Endometrial microvascular endothelial cells (primary cell): ENCODE measurements around the gene PPARG. TPM values are rescaled to one million over a fixed set of nuclear protein-coding genes. Genes with fewer than 3 reads are reported as not detected.
"Not testable (repeated sequence)": the region's sequence is repeated elsewhere in the genome, so short reads cannot be mapped to it uniquely, and the experiment has no call there.

ENCODE experiments used
- in situ Hi-C: cut with HindIII; loops from 2 replicates; pipeline ENCODE4 v1.10.0; 2017; ENCODE audit warnings: low sequenced_read_pairs, low pct_unique_long_range_greater_than_20kb; ENCODE audit errors: inconsistent ontology term
- total RNA-seq: library from RNA; depleted of rRNA; stranded (reverse); fragments of >200 nt; gene quantifications from one replicate; pipeline ENCODE4 v1.2.3, GENCODE V29; 2015; ENCODE audit errors: inconsistent ontology term

Gene PPARG
- total RNA-seq, 1 donor from 2014 or later = 5.6 TPM

DNA sequence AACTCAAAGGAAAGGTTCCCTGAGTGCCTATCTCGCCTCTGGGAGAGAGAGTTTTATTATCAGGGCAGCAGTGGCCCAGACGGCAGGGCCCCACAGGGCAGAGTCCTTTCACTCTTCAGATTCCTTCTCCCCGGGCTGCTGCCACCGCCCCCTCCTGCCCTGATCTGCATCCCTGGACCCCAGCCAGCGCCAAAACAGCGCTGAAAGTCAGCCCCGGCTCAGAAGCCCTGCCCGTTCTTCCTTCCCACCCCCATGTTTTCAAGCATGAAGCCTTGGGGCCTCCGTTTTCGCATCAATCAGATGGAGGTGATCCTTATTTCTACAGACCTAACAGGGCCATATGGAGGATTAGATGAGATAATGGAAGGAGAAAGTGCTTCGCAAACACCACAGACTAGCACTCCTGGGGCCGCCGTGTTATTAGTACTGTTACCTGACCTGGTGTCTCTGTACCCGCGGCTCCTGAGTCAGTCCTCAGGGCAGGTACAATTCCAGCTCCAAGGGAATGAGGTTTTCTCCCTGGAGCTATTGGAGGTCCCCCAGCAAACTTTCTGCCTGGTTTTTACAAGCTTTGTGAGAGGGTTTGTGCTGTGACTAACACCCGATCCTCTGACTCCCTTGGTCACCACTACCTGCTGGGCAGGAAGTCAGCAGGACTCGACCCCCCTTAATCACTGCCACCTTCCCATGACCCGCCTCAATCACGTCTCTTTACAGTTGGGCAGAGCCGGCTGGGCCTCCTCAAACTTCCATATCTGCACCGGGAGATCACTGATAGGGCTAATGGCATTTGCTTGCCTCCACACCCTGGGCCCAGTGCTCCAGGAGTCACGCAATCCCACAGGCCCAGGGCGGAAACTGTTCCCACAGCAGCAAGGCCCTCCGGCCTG, 156.0 kb downstream of the PPARG start:
- in situ Hi-C loops = no loop called here

DNA sequence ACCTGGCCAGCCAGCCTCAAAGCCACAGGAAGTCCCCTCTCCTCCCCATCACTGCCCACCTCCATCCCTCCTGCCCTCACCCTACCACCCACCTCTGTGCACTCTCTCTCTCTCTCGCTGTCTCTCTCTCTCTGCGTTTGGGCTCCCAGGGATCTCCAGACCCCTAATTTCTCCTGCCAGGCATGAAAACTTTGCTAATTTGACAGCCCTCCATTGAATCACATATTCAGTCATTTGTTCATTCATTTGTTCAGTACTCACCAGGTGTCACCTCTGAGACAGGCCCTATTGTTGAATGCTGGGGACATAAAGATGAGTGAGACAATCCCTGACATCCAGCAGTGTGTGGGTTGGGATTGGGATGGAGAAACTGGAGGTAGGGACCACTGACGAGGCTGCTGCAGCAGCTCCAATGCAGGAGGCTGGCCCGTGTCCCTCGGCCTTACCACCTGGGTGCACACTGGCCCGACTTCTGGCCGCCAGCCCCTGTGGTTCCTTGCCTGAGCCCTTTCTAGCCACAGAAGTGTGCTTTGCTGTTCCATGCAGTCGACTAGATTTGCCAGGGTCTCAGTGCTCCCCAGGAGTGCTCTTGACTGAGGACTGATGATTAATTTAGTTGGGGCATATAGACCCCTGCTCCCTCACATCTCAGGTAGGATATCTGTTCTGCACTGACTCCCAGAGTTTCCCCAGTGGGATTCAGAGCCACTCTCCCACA, 156.8 kb downstream of the PPARG start:
- in situ Hi-C loops = no loop called here

DNA sequence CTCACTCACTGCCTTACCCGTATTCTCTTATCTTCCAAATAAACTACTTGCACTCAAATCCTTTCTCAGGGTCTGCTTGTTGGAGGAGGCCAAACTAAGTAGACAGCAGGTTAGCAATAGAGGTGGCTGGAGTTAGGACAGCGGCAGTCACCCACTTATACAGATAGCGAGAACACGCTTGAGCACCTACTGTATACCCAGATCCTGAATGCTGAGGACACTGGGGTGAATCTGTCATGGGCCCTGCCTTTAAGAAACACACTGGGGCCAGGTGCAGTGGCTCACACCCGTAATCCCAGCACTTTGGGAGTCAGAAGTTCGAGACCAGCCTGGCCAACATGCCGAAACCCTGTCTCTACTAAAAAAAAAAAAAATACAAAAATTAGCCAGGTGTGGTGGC, 157.4 kb downstream of the PPARG start:
- in situ Hi-C loops = no loop called here

DNA sequence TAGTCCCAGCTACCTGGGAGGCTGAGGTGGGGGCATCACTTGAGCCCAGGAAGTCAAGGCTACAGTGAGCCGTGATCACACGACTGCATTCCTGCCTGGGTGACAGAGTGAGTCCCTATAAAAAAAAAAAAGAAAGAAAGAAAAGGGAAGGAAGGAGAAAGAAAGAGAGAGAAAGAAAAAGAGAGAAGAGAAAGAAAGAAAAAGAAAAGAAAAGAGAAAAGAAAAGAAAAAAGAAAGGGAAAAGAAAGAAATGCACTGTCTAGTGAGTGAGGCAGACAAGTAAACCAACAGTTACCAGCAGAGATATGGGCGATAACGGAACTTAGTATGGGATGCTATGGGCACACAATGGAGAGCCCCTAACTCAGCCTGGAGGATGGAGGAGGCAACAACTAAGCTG, 158.2 kb downstream of the PPARG start:
- in situ Hi-C loops = no loop called here

DNA sequence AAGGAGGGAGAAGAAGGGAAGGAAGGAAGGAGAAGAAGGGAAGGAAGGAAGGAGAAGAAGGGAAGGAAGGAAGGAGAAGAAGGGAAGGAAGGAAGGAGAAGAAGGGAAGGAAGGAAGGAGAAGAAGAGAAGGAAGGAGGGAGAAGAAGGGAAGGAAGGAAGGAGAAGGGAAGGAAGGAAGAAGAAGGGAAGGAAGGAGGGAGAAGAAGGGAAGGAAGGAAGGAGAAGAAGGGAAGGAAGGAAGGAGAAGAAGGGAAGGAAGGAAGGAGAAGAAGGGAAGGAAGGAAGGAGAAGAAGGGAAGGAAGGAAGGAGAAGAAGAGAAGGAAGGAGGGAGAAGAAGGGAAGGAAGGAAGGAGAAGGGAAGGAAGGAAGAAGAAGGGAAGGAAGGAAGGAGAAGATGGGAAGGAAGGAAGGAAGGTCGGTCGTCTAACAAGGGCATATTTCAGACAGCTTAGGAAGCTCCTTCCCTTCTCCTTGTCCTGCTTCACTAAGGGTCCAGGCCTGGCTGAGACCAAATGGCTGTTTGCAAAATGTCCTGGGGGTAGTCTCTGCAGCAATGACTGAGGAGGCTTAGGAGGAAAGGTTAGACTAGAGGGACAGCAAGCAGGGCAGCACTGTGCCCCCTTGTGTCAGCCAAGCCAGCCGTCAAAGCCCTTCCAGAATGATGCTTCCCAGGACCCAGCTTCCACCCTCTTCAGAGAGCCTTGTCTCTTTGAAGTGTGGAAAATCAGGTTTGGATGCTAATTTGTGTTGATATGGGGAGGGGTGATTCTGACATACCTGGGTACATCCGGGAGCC, 159.7 kb downstream of the PPARG start:
- in situ Hi-C loops = not testable (repeated sequence)

DNA sequence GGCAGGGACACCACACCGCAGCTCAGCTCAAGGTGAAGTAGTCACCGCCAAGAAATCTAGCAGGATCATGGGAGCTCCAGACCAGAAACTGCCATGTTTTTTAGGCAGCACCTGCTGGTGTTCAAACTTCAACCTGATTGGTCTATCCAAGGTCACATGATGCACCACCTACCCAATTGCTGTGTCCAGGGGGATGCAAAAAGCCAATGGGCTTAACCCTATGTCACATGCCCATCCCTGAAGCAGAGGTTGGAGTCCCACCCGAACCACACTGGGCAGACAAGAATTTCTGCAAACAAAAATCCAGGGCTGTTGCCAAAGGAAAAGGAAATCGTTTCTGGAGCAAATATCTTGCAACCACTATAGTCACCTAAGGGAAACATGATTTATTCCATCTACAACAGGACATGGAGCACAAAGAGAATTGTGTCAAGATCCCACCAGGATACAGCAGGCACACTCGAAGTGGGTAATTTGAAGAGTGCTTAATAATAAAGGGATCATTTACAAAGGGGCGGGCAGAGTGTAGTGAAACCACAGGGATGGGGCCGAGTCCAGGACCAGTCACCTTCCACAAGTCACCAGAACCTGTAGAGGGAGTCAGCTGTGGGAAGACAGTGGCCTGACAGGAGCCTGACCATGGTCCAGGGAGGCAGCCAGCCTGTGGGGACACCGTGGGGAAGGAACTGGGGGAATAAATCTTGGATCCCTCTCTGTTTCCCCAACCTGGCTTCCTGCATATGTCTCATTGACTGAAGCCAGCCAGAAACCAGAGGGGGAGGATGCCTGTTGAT, 161.2 kb downstream of the PPARG start:
- in situ Hi-C loops = no loop called here

DNA sequence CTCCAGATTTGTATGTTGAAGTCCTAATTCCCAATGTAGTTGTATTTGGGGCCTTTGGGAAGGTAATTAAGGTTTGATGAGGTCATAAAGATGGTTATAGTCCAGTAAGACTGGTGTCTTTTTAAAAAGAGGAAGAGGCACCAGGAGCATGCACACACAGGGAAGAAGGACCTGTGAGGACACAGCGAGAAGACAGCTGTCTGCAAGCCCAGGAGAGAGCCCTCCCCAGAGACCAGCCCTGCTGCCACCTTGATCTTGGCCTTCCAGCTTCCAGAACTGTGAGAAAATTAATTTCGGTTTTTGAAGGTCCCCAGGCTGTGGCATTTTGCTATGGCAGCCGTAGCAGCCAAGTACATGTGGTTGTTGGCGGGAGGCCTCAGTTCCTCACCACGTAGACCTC, 162.6 kb downstream of the PPARG start:
- in situ Hi-C loops = no loop called here

DNA sequence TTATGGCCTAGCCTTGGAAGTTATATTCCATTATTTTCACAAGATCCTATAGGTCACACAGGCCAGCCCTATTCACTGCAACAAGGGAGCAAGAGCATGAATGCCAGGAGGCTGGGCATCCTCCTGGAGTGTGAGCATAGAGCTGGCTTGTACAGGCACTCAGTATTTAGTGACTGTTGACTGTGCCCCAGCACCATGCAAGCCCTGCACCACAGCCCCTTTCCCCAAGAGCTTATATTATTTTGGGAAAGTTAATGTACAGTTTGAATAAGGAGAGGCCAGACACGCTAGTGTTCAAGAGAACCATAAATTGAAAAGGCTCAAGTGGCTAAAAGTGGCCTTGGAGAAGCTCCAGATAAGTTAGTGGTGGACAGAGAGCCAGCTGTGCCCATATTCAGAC, 163.1 kb downstream of the PPARG start:
- in situ Hi-C loops = no loop called here

DNA sequence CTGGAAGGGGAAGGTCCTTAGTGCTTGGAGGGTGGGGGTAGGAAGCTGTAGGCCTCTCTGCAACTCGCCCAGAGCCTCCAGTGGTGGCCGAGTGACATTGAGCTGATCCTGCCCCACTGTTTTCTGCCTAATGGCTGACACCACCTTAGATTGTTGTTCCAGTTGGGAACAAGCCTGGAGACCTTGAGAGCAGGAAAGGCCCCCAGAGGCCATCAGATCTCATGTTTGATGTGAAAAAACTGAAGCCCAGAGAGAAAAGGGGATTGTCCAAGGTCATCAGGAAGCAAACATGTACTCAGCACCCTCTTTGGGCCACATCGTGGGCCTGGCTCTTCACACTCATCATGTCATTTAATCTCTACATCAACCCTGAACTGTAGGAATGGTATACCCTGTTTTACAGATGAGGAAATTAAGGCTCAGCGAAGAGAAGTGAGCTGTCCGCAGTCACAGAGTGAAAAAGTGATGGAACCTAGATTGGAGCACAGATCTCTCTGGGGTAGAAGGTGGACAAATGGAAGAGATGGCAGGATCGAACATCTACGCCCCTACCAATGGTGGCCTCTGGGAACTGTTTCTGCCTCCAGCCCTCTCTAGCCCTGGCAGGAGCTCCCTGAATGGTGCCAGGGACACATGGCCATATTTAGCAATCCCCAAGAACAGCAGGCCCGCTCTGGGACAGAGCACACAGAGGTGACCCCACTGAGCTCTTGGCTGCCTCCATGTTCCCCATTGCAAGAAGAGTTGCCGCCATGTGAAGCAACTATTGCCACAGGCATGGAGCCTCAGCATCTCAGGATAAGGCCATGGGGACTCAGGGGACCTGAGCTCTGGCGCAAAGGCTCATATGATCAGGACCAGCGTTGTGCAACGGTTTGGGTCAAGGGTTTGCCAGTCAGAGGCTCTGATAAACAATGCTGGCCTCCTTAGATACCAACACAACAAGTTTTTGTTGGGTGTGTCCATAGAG, 163.8 kb downstream of the PPARG start:
- in situ Hi-C loops = no loop called here

DNA sequence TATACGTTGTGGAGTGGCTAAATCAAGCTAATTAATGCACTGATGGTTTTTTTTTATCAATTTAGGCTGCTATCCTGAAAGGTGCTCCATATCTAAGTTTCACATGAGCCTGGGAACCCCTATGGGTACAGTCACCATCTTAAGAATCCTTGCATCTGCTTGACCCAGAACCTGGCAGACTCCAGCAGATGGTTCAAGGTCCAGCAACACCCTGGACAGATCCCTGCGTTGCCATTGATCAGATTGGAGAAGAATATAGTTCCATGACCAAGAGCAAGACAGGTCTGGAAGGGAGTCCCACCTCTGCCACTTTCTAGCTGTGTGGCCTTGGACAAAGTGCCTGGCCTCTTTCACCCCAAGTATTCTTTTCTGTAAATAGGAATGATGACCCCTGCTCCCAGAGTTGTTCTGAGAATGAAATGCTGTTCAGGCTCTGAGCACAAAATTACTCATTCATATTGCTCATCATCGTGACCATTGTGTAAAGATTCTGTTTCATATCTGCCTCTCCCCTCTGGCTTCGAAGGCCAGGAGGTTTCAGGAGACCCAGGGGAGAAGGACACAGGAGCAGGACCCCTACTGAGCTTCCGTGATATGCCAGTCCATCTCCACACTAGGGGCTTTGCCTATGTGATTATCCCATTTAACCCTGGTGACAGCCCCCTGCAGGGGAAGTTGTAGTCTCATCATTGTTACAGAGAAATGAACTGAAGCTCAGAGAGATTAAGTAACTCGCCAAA, 165.4 kb downstream of the PPARG start:
- in situ Hi-C loops = no loop called here

DNA sequence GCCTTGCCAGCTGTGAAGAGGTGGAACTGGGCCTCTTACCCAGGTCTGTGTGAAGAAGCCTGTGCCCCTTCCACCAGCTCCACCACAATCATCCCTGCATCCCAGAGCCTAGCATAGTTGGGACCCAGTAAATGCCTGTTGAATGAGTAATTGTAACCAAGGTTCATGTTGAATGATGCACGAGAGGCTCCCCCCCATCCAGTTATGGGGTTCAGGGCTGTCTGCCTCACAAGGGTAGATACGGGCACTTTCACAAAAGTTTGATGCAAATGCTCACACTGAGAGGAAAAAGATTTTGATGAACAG, 165.9 kb downstream of the PPARG start:
- in situ Hi-C loops = no loop called here

DNA sequence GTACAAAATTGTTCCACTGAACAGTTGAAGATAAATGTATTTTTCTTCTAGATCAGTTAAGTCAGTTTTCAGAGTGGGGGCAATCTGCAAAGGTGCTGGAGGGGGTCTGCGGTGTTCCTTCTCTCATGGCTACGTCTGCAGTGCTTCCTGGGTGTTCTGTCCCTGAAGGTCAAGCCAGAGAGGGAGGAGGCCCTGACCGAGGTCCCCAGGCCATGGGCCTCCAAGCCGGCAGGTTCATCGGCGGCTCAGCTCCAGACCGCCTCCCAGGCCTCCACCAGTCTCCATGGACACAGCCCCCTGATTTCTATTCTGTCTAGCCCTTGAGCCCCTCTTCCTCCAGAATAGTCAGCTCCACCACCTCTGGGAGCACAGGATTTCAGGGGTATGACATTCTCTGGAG, 166.9 kb downstream of the PPARG start:
- in situ Hi-C loops = no loop called here

DNA sequence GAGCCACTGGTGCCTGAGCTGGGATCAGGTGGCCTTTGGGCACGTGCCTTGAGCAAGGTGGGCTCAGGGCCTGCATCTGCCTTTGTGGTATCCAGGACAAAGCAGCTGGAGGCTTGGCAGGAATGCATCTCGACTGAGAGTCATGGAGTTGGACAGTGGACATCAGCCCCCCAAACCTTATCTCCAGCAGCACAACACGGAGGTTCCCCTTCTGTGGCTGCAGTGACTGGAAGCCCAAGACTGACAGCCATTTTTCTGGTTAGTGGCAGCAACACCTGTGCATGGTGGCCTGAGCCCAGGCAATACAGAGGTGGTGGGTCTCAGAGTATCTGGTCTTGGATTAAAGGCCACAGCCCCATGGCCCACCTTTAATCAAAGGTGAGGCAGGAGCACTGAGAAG, 167.6 kb downstream of the PPARG start:
- in situ Hi-C loops = no loop called here

DNA sequence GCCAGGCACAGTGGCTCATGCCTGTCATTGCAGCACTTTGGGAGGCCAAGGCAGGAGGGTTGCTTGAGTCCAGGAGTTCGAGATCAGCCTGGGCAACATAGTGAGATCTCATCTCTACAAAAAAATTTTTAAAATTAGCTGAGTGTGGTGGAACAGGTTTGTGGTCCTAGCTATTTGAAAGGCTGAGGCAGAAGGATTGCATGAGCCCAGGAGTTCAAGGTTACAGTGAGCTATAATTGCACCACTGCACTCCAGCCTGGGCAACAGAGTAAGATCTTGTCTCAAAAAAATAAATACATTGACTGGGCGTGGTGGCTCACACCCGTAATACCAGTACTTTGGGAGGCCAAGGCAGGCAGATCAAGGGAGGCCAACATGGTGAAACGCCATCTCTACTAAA, 168.5 kb downstream of the PPARG start:
- in situ Hi-C loops = not testable (repeated sequence)

DNA sequence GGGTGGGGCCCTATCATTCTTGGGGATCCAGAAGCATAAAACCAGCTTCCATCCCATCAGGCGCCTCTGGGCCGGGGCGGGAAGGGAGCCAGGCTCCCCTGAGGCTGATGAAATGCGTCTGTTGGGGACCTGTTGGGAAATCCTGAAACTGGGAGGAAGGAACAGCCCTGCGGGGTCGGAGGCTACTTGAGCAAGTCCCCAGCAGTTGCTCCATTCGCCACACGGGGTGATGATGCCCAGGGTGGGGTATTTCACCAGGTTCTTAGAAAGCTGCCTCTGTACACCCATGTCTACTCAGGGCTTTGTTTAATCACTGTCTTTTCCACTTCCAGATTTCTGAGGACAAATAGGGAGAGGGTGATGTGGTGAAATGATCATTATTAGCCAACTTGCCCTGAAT, 170.0 kb downstream of the PPARG start:
- in situ Hi-C loops = no loop called here

DNA sequence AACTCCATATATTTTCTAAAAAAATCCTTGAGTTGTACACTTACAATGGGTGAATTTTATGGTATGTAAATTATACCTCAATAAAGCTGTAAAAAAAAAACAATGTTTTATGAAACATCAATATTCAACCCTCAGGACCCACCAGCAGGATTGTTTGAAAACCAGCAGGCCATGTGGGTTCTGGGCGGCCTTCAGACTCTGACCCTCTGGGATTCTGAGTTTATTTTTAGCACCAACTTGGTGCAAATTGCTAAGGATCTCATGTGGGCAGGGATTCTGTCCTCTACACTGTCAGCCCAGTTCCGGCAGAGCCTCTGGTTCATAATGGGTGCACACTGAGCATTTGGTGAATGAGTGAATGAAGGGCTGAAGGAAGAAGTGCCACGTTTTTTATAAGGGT, 171.3 kb downstream of the PPARG start:
- in situ Hi-C loops = no loop called here

DNA sequence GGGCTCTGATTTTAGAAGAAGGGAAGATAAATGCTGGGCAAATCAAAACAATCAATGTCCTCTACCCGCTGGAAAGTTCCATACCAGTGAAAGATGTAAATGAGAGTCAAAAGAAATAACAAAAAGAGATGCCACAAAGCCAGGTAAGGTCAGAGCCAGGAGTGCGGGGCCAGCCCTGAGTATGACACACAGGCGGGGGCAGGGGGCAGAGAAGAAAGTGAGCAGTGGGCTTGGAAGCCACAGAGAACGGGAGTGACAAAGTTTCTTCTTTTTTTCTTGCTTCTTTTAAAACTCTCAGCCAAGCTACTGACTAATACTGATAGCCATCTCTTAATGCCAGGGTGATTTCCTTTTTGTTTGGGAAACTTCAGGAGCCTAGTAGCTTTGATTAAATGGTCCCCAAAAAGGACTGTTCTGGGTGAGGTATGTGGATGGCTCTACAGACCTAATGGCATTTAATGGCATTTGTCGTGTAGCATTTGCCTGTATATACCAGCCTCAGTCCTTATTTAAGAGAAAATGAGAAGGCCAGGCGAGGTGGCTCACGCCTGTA, 172.3 kb downstream of the PPARG start:
- in situ Hi-C loops = no loop called here
